GM12872 (cell line): ENCODE results near the gene AEBP2.

Experiments
- TF ChIP-seq, protein P1 (sequence below): IDR thresholded peaks from 3 replicates; pipeline ENCODE4 v1.5.1; 2011; ENCODE audit warnings: low read depth, mild to moderate bottlenecking, low read length, moderate library complexity; ENCODE audit not compliant: insufficient read depth

The AEBP2 gene

GRCh38 chr12:19402743-19403431, 36.4 kb upstream of the AEBP2 start:
- TF ChIP-seq, protein P1, sequence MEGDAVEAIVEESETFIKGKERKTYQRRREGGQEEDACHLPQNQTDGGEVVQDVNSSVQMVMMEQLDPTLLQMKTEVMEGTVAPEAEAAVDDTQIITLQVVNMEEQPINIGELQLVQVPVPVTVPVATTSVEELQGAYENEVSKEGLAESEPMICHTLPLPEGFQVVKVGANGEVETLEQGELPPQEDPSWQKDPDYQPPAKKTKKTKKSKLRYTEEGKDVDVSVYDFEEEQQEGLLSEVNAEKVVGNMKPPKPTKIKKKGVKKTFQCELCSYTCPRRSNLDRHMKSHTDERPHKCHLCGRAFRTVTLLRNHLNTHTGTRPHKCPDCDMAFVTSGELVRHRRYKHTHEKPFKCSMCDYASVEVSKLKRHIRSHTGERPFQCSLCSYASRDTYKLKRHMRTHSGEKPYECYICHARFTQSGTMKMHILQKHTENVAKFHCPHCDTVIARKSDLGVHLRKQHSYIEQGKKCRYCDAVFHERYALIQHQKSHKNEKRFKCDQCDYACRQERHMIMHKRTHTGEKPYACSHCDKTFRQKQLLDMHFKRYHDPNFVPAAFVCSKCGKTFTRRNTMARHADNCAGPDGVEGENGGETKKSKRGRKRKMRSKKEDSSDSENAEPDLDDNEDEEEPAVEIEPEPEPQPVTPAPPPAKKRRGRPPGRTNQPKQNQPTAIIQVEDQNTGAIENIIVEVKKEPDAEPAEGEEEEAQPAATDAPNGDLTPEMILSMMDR = no peak

DNA sequence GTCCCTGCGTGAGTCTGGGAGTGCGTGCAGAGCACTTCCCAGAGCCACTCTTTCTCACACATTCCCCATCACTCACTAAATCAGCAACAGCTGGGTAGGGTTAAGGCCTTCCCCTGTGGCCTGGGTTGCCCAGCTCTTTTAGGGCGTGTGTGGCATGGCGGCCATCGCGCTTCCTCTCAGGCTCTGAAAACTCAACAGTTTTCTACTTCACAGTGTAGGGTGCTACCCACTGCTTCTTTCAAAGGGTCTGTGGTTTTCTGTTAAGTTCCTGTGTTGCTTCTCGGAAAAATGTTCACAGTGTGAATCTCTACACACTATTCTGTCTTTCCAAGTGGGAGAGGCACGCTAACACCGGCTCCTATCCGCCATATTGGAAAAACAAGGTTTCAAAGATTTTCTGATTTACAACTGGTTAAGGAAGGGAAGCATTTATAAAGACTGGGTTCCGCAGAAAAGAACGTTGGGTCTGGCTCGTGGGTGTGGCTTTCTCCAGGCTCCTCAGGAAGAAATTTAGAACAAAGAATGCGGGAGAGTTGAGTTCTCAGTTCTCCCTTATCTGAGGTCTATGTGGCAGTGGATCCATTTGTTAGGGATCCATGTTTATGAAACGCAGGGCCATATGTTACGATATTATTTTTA, 34.9 kb upstream of the AEBP2 start:
- TF ChIP-seq, protein P1 = no peak

- TF ChIP-seq, protein P1 = no peak
Observed at GRCh38 chr12:19409376-19409775, 29.9 kb upstream of the AEBP2 start.

DNA sequence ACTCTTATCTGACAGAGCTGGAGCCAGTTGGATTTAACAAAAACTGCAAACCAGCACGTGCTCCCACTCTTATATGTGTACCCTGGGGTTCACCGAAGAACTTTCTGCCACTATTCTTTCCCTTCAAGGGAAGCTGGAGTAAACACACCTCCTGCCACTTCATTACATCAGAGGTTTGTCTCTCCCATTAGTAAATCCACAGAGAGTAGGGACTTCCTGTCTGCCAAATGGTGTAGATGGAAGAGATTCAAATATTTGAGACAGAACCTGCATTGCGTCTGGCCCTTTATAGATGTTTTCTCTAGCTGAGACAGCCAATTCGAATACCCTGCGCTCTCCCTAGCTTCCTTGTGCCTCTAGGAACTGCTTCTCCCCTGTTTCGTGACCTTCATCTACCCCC, 29.1 kb upstream of the AEBP2 start:
- TF ChIP-seq, protein P1 = no peak

DNA sequence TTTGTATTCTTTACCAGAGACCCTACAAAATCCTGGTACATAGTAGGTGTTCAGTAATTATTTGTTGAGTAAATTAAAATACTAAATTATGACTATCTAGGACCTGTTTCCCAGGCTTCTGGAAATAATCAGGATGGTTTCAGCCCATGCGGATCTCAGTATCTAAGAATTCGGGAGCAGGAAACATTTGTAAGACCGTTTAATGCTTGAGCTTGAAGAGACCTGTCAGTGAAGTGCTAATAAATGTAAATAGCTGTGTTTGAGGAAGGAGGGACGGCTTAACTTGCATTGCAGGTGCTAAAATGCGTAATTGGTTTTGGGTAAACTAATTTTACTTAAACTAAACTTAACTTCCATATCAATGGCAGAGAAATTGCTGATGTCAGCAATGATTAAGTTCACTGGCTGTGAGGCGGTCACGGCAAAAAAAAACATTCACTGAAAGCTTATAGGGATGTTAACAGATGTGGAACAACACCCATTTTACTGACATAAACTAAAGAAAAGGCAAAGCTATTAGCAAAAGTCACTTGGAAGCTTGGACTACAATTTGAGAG, 28.6 kb upstream of the AEBP2 start:
- TF ChIP-seq, protein P1 = no peak

DNA sequence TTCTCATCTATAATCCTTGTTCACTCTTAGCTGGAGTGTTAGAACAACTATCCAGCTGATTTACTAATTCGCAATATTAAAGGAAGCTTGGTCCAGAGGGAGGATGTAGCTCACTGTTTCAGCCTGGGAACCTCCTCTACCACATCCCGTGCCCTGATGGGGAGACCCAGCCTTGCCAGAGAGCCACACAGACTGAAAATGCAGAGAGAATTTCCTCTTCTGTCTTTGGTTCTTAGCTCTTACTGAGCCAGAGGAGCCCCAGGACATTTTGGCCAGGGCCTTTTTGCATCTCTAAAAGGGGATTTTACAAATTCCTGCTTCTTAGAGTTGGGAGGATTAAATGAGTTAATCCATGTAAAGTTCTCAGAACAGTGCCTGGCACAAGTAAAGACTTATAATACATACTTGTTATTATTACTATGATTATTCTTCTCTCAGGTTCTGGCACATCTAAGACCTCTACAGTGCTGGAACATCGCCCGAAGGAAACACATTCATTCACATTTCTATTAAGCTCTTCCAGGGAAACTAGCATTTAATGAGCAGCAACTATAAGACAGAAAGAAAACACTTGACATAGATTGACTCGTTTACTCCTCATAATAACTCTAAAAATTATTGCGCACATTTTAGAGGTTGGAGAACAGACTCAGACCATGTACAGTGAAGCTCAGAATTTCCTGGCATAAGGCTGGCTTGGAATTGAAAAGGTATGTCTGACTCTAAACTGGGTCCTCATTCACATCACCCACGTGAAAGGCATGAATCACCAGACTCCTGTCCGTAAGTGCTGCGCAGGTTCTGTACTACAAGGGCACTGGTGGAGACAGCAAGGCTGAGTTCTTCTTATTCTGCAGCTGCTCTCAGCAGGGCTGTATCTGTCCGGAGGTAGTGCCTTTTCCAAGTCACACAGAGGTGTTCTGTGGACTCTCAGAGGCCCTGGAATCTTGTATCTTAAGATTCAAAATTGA, 27.8 kb upstream of the AEBP2 start:
- TF ChIP-seq, protein P1 = no peak

DNA sequence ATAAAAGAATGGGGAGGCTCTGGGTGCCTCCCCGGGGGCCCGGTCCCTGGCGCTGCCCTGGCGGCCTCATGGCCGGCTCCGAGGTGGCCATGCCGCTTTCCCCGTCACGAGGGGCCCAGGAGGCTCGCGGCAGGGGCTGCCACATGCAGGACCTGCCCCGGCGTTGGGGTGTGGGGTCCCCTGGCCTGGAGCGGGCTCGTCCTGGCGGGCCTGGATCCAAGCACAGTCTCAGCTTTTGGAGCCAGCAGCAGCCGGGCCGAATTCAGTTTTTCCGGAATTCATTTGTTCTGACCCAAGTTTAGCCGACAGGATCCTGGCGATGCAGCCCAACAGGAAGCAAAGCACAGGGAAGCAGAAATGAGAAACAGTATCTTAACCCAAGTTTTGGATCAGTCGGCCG, 26.4 kb upstream of the AEBP2 start:
- TF ChIP-seq, protein P1 = no peak
